ENCODE measurements around the gene DAB1.
"Not testable (repeated sequence)": the region's sequence is repeated elsewhere in the genome, so short reads cannot be mapped to it uniquely, and the experiment has no call there.

DAB1 gene

DNA sequence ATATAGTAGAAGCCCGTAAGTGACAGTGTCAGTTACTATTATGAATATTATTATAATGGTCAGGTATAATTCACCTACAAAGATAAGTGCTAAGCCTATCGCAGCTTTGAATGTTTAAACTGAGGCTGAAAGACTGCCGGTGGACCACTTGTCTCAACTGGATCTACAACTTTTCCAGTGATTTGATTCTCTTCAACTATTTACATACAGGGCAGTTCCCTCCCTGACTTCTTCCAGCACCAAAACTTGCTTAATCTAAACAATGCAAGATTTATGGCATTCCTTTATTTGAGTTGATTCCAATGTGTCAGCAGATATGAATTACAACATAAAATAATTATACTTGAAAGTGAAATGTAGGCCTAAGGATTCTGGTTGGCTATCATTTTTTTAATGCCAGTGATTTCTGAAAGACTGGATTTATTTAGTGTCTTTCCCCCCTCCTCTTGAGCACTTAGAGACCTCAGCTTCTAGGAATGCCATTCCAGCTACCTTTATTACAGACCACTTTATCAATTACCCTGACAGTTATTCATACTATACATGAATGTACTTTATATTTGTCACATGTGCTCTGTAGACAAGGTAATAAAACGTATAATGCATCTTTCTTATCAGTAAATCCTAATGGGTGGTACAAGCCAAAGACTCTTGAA is 304.8 kb downstream of the DAB1 start:
- no peak for DNase-seq (ENCODE audit: low read depth)

DNA sequence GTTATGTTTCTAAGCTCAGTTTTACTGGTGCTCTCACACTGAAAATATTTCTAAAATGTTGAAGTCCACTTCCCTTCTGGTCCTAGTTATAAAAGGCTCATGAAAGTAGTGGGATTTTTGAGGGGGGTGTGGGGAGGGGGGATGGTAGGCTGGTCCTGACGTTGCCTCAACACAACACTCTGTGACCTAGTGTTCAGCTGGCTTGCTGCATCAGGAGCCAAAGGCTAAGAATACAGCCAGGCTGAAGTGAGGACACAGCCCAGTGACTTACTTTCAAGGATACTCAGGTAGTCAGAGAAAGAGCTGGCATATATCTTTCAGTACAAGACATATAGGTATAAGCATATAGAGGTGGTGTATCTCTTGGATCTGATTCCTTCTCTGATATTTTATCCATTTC is 306.1 kb downstream of the DAB1 start:
- no peak for DNase-seq (ENCODE audit: low read depth)

DNA sequence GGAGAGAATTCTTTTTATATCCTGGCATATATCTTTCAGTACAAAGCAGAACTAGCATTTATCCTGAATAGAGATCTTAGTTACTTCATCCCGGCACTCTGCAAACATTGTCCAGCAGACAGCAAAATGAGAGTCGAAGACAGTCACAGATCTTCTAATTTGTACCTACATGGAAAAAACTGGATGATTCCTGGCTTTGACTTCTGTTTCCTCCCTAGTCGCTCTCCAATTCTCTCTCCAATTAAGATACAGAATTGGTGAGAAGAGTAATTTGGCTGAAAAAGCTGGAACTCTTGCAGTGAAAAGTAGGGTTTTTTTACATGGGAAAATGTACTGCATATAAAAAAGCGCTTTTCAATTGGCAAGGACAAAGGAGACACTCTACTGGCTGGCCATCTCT is 307.0 kb downstream of the DAB1 start:
- DNase-seq (ENCODE audit: low read depth) = no peak

DNA sequence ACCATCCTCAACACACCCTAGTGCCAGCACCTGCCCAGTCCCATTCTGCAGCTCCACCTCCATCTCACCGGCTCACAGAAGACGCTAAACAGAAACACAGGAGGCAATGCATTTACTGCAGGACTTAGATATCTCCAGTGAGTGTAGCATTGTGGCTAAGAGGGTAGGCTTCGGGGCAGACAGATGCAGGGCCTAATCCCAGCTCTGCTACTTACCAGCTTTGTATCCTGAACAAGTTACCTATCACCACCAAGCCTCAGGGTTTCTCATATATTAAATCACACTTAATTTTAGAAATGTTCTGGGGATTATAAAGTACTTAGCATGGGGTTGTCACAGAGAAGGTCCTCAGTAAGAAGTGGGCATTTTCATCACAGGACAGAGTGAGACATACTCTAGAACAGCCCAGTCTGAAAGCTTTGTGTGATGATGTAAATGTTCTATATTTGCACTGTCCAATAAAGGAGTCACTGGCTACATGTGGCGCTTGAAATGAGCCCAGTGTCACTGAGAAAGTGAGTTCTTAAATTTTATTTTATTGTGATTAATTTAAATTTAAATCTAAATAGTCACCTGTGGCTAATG is 308.7 kb downstream of the DAB1 start:
- DNase-seq (ENCODE audit: low read depth) = no peak

DNA sequence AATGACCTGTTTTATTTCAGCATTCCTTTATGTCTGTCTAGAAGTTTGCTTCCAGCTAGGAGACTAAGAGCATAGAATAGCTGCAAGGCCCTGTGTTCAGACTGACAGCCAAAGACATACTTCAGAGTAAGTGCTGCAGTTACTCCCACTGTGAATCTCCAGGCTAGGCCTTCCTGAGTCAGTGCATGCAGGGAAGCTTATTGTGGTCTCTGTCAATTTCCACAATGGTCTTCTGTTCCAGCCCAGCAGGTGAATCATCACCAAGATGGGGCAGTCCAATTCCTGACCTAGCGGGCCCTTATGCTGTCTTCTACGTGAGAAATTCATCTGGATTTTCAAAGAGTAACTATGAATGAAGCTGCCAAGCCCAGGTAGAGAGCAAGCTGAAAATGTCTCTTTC is 311.7 kb downstream of the DAB1 start:
- DNase-seq (ENCODE audit: low read depth) = no peak

DNA sequence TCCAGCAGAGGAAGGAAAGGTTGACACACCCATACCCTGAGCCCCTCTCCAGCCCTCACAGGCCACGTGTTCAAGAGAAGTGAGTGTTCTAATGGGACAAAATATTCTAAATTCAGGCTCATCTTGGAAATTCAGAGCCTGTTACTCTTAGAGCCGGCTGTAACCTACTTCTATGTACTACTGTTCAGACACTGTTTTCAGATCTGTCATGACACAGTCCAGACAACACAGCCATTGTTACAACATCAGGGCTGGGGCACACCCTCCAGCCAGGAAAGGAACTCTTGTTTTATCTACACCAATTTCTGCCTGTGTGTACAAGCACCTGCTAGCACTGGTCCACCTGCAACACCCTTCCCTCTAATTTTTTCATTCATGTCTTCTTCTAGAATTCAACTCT is 312.7 kb downstream of the DAB1 start:
- no peak for DNase-seq (ENCODE audit: low read depth)

DNA sequence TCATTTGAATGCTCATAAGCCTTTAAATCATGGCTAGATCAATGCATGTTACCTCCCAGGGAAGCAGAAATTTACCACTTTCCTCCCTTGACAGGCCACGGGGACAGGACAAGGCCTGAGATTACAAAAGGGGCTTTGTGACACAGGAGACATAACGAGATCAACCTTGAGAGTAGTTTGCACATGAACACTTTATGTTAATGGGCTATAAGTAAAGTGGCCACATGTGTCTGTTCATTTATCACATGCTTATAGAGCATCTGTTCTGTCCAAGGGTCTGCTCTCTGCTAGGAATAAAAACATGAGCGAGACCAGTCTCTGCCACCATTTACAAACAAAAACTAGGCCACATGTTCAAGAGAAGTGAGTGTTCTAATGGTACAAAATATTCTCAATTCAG is 314.0 kb downstream of the DAB1 start:
- no peak for DNase-seq (ENCODE audit: low read depth)

DNA sequence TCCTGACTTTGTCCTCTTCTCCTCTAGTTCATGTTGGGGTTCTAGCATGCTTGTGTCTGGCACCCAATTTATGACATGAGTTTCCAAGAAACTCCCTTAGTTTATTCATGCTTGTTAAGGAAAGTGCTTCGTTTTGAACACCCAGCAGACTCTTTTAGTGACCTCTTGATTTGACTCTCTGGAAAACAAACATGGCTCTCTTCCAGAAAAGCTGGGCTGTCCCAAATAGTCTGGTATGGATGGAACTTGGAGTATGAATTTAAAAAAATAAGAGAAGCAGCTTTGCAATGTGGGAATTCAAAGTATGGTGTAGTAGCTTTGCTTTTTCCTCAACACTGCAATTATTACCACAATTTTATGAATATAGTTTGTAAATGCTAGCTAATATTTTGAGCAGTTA is 314.6 kb downstream of the DAB1 start:
- no peak for DNase-seq (ENCODE audit: low read depth)

DNA sequence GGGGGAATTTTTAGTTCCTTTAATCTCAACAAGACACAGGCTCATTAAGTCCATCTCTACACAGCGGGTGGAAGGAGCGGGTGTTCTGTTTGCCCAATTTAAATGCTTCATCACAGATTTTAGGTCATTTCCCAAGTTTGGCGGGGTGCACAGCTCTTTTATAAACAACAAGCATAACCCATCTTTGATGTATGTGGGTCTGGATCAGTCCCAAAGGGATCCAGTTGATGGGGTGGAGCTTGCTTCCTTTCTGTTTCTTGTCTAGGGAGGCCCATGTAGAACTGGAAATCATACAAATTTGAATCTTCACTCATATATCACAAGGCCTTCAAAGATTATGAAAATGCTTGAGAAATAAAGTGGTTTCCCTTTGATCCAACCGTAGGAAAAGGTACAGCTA is 317.6 kb downstream of the DAB1 start:
- no peak for DNase-seq (ENCODE audit: low read depth)

DNA sequence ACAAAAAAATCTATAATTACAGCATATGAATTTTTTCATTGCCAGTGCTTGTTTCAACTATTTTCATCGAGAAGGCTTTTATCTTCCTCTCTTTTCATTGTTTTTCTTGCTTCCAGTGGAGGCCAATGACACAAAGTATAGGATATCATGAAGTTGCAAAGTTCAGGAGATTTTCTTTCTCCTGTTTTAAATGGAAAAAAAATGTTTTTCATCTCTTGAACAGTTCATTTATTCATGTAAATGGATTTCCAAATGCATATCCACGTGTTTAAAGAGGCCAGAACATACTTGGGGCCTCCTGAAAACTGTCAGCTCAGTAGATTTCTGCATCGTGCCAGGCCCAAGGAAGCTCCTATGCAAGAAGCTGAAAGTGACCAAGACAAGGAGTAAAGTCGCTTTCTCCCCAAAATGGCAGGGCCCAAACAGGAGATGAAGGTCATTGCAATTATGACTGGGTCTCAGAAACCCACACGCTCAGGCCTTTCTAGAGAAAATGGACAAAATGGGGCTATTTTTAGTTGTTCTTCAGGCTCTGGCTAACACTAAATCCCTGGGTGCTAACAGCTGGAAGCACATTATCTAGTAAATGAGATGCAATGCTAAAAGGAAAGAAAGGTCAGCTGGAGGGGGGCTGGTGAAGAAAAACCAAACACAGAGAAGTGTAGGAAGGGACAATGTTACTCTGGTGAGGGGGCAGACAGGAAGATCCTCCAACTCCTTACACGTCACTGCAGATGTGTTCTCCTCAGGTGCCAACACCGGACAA is 321.1 kb downstream of the DAB1 start:
- DNase-seq (ENCODE audit: low read depth) = no peak

DNA sequence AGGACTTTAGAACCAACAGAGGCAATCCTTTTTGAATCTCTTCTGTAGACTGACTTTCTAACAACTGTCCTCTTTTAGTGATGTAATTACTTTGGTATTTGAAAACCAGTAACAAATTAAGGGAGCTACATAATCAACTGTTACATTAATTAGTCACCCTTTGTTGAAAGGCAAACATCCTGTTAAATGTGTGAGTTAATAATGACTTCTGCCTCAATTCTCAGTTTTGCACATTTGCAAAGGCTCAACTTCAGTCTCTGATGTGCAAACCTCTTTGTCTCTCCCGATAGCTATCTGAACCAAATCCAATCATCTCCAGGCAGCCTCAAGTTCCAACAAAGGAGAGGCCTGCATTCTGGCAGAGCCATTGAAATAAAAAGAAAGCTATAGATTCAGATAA is 322.7 kb downstream of the DAB1 start:
- DNase-seq (ENCODE audit: low read depth) = no peak

DNA sequence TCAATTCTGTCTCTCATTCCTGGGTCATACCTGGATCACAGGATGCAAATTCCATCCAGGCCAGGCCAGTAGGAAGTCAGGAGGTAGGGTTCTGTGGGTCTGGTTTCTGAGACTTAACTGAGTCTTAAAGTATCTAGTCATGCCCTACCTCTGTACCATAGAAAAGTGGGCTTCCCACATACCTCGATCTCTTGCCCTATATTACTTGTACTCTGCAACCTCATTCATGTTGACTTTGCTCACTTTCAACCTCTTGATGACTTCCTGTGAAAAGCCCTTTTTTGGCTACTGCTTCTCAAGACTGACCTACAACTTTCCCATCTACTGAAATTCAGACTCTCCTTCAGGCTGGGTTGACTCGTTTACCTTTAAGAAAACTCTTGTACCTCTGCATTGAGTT is 329.1 kb downstream of the DAB1 start:
- no peak for DNase-seq (ENCODE audit: low read depth)

DNA sequence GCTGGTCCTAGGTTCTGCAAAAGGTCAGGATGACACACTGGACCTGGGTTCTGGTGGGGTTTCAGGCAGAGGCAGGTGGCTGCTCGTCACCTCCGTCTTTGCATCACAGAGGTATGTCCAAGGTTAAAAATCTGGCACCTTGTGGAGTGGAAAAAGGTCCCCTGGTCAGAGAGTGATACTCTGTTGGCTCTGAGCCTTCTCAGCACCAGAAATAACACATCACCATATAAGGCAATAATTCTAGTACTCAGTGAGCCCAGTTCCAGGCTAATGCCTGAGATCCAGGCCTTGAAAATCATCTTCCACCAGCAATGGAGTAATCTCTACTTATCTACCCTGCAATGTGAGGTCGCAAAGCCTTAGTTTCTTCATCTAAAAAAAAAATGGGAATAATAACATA is 330.7 kb downstream of the DAB1 start:
- no peak for DNase-seq (ENCODE audit: low read depth)

DNA sequence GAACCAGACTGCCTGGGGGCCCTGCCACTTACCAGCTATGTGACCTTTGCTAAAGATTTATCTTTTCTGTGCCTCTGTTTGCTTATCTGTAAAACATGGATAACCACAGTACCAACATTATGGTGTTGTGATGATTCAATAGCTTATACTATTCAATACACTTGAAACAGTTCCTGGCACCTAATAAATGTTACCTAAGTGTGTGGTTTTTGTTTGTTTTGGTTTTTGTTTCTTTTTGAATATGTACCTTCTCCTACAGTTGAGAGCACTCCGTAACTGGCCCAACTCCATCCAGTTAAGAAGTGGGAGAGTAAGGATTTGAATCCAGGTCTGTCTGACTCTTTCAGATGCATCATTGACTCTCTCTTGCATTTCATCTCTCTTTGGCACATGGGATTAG is 332.2 kb downstream of the DAB1 start:
- no peak for DNase-seq (ENCODE audit: low read depth)

DNA sequence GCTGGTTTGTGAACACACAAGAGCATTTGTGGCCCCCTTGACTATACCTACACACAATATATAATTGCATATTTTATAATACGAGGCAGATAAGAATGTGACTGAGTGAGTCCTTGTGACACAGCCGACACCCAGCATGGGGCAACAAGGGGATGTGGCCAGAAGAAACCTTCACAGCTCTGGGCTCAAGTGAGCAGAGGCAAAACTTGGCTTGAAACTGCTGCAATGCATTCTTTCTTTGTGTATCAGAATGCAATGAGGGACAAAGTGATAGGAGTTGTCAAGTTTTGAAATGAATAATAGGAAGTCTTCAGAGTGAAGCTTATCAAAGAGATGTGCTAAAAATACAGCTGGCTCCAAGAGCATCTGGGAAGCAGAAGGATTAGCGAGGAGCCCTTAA is 334.0 kb downstream of the DAB1 start:
- DNase-seq (ENCODE audit: low read depth) = no peak

DNA sequence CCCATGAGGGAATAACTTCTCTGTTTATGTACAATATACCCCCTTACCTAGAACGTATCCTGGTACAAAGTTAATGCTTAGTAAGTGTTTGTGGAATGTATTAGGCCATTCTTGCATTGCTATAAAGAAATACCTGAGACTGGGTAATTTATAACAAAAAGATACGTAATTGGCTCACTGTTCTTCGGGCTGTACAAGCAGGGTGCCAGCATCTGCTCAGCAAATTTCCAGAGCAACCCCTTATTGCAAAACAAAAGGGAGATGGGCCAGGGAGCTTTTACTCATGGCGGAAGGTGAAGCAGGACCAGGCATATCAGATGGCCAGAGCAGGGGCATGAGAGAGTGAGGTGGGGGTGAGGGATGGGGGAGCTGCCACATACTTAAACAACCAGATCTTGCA is 334.6 kb downstream of the DAB1 start:
- DNase-seq (ENCODE audit: low read depth) = no peak

DNA sequence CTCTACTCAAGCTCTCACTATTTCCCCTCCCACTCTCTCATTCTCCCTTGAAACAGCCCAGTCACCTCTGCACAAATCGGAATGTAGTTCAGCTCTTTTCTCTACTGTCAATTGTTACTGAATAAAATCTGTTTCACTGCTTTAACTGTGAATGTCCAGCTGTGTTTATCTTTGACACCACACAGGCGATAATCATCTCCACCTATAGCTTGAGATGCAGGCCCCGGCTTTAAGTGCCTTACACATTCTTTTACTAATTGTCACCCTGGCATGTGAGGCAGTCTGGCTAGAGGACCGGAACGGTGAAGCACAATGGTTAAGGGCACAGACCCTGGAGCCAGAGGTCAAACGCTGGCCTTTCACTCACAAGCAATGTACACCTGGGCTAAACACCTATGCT is 335.2 kb downstream of the DAB1 start:
- DNase-seq (ENCODE audit: low read depth) = no peak

DNA sequence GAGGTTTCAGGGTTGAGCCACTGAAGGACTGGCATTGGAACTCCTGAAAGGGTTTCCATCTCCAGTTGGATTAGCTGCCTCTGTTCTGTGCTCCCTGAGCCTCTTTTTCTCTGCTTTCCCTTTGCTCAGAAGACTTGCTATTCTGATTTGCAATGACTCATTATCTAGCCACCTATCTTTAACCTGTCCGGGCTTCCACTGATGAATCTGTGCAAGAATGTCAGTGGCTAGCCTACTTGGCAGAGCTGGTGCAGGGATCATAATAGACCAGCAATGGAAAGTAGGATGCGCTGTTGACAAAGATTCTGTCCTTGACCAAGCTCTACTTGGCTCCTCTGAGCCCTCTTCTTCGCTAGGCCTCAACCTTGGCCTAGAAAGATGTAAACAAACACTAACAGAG is 336.2 kb downstream of the DAB1 start:
- not testable (repeated sequence) for DNase-seq (ENCODE audit: low read depth)

DNA sequence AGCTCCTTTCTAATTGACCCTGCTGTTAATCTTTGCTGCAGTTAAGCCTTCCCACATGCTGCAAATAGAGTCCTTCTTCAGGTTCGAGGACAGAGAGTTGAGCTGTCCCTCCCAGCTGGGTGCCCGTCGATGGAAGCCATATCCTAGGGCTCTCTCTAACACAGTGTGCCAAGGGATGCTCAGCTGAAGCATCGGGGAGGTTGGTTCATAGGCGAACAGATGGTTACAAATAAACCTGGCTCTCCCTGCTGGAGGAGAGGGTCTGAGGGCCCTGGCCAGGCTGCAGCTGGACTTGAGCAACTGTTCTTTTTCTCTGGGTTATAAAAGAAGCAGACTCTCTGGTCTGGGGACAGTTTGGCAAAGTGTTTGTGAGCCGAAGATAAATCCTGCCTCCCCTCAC is 337.7 kb downstream of the DAB1 start:
- DNase-seq (ENCODE audit: low read depth) = no peak

DNA sequence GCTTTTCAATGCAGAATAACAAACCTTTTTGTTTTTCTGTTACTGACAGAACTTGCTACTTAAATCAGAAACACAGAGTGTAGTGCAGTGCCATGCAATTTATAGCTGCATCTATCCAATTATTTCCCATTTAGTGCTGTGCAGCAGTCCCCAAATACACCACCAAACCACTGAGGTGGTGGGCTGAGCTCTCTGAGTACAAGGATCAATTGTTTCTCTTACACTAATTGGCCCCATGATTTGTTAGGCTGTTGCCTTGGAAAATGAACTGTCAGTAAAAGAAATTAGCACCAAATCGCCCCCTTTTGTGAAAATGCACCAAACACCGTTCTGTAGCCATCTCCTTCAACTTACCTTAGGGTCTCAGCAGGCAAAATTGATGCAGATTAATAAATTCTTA is 339.2 kb downstream of the DAB1 start:
- no peak for DNase-seq (ENCODE audit: low read depth)

DNA sequence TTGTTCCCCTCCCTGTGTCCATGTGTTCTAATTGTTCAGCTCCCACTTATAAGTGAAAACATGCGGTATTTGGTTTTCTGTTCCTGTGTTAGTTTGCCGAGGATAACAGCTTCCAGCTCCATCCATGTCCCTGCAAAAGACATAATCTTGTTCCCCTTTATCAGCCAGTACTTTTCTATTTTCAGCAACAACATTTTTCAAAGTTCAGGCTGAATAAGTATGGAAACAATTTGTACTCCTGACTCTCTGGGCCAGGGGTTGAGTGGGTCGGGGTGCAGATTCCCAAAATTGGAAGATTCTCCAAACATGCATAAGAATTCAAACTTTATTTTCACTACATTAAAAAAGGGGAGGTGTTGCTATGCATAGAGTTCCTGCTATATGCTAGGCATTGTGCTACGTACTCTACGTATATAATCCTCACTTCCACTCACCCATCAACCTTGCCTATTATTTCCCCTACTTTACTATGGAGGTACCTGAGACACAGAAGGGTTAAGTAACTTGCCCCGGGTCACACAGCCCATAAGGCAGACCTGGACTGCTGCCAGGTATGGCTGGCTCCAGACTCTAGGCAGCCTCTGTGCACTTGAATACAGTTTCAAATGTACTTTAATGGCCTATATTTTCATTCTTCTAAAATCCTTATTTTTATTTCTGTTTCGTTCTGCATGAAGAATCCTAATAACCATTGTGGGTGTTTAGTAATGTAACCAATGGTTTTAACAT is 341.0 kb downstream of the DAB1 start:
- DNase-seq (ENCODE audit: low read depth) = no peak

DNA sequence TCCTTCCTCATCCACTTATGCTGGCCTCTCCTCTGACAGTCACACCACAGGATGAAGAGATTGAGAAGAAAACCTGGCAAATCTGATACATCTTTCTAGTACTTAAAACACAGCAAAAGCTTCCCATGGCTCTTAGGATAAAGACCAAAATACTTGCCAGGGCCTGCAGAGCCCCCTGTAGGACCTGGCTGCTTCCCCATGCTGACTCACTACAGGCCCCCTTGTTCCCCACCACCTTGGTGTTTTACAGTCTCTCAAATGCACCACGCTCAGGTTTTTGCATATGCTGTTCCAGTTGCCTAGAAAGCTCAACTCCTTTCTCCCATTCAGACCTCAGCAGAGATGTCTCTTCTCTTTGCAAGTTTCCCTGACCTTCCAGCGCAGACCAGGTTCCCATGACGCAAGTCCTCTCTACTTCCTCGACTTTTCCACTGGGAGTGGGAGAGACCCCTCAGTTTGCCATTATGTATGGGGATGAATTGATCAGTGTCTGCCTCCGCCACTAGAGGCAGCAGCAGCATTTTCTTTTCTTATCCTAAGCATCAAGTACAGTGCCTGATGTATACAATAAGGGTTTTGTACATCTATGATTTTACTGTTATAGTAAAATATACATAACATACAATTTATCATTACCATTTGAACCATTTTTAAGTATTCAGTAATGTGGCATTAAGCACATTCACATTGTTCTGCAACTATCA is 344.3 kb downstream of the DAB1 start:
- no peak for DNase-seq (ENCODE audit: low read depth)

Data from activated gamma-delta T cell treated with anti-CD3 and anti-CD28 coated beads, Interleukin-2, amount 50 U/mL, for 16 hours (primary cell).